IPS-NIHi11 (cell line): ENCODE measurements around the gene RBCK1.
"Not testable (repeated sequence)": the region's sequence is repeated elsewhere in the genome, so short reads cannot be mapped to it uniquely, and the experiment has no call there.

ENCODE experiments used
- DNase-seq: peaks from one replicate; pipeline ENCODE4 v3.0.0; 2012; ENCODE audit warnings: mixed read lengths, low spot score

Gene RBCK1

GRCh38 chr20:437787-438486 lies 29.8 kb downstream of the RBCK1 start:
- DNase-seq, result no peak

DNA sequence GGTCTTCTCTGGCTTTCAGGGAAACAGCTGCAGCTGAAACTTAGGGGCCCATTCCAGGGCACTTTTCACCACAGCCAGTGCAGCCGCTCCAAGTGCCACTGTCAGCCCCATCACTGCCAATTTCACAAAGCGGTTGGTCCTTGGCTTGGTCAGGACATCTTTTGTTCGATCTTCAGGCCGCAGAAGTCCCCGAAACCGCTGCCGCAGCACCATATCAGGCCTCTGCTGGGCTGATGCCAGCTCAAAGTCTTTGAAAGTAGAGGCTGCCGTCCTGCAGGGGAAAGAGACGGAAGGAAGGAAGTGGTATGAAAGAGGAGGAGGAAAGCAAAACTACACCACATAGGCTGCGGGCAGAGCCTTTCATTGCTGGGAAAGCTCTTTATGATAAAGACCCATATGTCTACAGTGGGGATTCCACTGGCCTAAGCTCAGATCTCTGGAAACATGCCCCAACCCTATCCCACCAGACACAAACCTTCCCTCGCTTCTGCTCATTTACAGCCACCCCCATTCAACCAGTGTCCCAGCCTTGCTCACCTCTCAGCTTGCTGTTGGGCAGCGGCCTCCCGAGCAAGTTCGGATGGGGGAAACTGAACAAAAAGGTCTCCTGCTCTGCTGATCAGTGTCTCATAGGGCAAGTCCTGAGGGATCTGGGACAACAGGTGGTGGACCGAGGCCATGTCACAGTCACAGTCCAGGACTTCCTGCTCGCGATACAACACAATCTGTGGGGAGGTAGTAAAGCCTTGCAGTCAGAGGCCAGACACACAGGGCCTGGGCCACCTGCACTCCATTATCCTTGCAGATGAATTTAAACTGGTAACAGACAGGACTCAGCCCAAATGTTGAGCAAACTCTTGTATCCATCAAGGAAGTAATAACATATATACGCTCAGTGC lies 30.7 kb downstream of the RBCK1 start:
- no peak for DNase-seq

DNA sequence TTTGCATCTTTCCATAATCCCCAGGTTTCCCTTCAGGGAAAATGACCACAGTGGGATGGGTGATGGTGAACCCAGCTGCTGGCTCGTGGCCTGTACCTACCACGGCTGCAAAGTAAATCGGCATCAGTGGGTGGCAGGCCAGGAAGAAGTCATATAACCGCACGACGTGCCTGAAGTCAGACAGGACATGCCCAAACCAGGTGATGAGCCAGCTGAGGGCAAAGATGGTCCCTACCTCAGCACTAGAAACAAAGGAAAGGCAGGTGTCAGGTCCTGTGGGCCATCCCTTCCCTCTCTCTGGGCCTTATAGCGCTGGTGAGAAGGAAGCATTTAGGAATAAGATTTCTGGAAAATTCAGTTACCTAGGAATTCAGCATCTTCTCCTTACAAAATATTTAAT lies 32.0 kb downstream of the RBCK1 start:
- no peak for DNase-seq

GRCh38 chr20:440636-441035 lies 32.5 kb downstream of the RBCK1 start:
- no peak for DNase-seq

DNA sequence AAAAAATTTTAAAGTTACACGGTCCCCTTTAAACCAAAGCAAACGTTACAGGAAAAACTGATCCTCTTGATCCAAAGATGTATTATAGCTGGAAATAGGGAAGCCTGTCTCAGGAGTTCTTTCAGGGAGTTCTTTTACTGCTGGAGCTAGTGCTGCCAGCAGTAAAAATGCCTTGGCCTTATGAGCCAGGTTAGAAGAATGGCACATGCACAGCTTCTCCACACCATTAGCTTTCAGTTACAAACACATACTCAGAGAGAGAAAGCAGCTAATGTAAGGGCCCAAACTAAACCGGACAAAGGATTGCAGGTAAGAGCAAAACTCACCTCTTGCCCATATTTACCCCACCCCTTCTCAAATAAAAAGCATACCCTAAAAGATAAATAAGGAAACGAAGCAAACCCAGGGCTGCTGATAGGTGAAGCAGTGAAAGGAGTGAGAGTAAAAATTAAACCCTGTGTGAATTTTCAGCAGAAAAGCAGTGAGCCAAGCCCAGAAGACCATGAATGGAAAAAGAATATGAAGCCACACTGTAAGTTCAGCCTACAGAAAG lies 35.2 kb downstream of the RBCK1 start:
- no peak for DNase-seq

DNA sequence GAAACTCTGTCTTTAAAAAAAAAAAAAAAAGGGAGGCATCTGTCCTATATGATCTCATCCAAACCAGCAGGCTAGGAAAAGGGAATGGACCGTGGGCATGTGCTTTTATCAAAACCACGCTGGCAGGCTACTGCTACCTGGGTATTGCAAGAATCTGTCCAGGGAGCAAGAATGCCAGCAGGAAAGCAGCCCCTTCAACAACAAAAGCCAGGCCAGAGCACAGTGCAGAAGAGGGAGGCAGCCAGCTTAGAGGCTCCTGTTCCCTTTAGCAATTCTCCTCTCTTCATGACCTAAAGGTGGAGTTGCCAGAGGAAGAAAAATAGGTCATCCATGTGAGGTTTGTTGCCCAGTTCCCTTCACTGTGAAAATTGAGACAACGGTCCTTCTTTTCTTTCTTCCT lies 36.0 kb downstream of the RBCK1 start:
- no peak for DNase-seq

DNA sequence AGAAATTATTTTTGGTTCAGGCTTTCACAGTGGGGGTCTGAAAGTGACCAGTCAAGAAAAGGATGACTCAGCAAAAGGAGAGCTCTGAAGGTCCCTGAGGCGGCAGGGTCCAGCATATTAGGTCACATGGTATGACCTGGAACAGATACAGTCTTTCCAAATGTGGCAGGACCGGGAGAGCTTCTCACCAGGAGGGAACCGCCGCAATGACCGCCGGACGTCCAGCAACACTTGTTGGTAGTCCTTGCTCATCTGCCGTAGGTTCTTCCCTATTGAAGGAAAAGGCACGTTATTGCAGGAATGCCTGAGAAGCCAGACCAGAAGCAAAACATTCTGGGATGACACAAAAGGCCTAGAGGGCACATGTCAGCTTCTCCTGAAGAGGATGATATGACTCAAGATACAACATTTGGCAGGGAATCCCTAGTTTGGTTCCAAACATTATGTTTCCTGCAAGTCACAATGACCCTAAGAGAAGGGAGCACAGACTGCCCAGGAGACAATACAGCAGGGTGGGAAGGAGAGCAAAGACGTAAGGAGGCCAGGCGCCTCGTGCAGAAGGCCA lies 36.8 kb downstream of the RBCK1 start:
- DNase-seq, result no peak

DNA sequence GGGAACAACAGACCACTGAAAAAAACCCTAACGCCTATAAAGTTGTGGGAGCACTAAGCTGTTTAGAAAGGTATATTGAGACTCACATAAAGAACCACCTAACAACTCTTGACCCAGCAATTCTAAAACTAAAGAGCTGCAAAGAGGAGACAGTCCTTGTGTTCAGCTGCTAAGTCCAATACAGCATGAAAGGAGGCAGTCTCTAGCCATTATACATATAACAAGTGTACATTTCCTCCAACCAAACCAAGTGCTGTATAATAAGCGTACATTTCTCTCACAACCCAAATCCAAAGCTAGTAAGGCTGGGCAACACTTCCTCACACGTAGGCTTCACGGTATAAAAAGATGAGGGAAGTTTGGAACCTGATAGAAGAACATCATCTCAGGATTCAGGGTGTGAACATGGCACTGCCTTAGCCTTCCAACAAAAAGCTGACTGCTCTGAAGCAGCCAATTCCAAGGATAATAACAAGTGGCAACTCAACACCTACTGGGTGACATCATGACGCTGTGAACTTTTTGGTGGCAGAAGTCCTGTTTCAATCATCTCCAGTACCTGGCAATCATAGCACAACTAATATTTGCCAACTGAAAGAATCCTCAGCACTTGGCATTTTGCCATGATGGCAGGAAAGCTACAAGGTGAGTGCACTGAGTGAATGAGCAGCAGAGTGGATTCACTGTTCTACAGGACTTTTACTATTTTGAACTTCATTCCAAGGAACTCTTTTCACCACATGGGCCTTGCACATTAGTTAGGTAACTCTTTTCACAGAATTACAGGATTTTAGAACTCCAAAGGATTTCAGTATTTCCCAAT lies 37.6 kb downstream of the RBCK1 start:
- no peak for DNase-seq

DNA sequence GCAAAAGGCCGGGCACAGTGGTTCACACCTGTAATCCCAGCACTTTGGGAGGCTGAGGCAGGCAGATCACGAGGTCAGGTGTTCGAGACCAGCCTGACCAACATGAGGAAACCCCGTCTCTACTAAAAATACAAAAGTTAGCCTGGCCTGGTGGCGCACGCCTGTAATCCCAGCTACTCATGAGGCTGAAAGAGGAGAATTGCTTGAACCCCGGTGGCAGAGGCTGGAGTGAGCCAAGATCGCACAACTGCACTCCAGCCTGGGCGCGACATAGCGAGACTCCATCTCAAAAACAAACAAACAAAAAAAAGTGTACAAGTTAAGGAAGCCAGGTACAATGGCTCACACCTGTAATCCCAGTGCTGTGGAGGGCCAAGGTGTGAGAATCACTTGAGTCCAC lies 43.9 kb downstream of the RBCK1 start:
- not testable (repeated sequence) for DNase-seq

GRCh38 chr20:454951-455350 lies 46.9 kb downstream of the RBCK1 start:
- no peak for DNase-seq

- no peak for DNase-seq
These were observed 50.7 kb downstream of the RBCK1 start for GRCh38 chr20:458776-459175.

GRCh38 chr20:460180-460579 lies 52.1 kb downstream of the RBCK1 start:
- DNase-seq, result no peak

DNA sequence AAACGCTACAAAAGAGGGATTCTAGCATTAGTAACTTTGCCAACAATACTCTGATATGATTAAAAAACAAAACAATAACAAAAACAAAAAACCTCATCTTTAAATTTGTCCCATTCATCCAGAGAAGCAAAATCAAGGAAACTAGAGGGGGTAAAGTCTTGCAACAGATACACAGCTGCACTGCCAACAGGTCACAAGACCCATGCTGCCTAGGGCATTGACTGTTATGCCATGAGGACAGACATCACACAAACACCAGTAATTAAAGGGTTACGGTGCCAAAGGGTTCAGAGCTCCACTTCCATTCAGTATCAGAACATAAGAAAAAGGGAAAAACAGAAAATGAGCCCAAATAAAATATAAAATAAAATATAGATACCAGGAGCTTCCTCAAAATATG lies 52.6 kb downstream of the RBCK1 start:
- no peak for DNase-seq

GRCh38 chr20:461254-462198 lies 53.4 kb downstream of the RBCK1 start:
- peak; percentile 82 for DNase-seq

- peak; percentile 97 for DNase-seq
These were observed 54.3 kb downstream of the RBCK1 start, which contains the start of gene TBC1D20 for GRCh38 chr20:462199-462991. Gene TBC1D20, minus strand, starts transcription at chr20:462533. Its CDS starts 128 bp downstream, at chr20:462405.

- no peak for DNase-seq
These were observed 59.7 kb downstream of the RBCK1 start for GRCh38 chr20:467755-468154.

GRCh38 chr20:469746-470490 lies 61.8 kb downstream of the RBCK1 start:
- no peak for DNase-seq

DNA sequence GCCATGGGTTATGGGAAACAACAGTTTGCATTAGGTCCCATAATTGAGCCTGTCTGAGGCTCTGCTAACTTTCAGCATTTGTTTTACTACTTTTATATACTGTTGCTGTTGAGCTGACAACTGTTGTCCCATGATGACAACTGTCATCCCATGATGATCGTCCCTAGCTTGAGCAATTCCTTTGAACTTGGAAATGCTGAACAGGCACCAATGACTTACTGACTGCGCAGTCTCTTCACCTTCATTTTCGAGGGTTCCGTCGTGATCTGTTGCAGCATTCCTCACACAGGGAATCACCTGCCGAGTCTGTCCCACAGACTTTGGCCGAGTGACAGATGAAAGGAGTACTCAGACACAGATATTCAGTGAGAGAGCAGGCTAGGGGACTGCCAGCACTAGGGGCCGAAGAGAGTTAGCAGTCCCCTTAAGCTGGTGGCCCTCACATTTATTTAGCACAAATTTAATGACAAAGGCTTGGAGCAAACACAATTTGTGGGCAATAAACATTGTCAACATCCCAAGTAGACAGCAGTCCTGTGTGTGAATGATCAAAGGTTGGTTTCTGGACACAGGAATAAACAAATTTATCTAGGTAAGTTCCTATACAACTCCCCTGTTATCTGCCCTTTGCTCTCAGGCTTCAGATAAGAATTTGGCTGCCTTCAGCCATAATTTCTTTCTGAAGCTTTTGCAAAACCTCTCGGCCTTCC lies 64.2 kb downstream of the RBCK1 start:
- DNase-seq, result no peak
